Measurements from ENCODE around the gene YBX2. TPM values are rescaled to one million over a fixed set of nuclear protein-coding genes. Genes with fewer than 3 reads are reported as not detected.

YBX2 gene
- total and polyA plus RNA-seq, 2 donors (not counting 3 experiments of a cell fraction or from before 2014, with no cell fraction given): 0.15 to 0.31 TPM

- H3K27ac ChIP-seq (ENCODE audit: insufficient read depth, low read depth, low read length): peak overlapping the region; percentile 95
- CTCF ChIA-PET: no interaction called here
- no TSS peak for BruUV-seq (replicated peaks)
These were observed 41.4 kb downstream of the YBX2 start for GRCh38 chr17:7253082-7253481.

DNA sequence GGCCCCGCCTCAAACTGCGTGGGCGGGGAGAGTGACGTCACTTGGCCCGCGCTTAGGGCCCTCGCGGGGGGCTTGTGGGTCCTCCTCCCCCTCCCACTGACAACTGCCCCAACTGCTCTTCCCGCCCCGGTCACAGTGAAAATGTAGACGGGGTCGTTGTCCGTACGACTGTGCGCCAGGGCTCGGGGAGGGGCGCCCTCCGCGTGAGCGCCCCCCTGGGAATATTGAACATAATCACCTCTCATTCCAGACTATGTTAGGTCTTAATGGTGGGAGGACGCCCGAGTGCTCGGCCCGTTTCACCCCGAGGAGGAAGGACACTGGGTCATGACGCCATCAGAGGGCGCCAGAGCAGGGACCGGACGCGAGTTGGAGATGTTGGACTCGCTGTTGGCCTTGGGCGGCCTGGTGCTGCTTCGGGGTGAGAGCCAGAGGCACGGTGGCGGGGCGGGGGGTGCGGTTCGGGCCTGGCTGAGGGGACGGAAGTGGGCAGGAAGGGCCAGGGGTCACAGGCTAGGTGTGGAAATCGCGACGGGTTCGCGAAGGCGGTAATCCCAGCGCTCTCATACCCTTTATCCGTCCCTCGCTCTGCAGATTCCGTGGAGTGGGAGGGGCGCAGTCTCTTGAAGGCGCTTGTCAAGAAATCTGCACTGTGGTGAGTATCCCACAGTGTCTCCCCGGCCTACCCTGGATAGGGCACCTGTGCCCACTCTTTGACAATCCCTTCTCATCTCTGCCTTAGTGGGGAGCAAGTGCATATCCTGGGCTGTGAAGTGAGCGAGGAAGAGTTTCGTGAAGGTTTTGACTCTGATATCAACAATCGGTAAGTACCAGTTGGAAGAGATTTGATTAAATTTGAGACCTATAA lies 42.0 kb downstream of the YBX2 start, which contains the start of gene ELP5:
Gene ELP5 (plus strand): TSS at position 40 of the 868 bp plus-strand sequence. CDS start 336 bp downstream, at position 376.
- DNase-seq (ENCODE audit: low read depth, low spot score): peak; percentile 99
- CTCF ChIA-PET: interaction anchor here (1.1 to 1.2 kb wide), 2 partner anchors 9 to 44 kb away, joined by 3 to 5 read pairs; no protein-coding TSS in a partner anchor
- POLR2A ChIA-PET: no interaction called here
- H3K9me3 ChIP-seq (replicated peaks; ENCODE audit: control insufficient read depth, insufficient read depth, low read length): no peaks in the 10 kb centered on the region
- no peak for FAIRE-seq
- H3K36me3 ChIP-seq (ENCODE audit: control insufficient read depth in 2 of 2, extremely low read depth in 1 of 2, insufficient read depth in 2 of 2, low read length in 2 of 2): peaks cover 3 to 13% of the 10 kb centered on the region in 2 experiments
- H3K9me1 ChIP-seq (replicated peaks; ENCODE audit: control insufficient read depth, extremely low read depth, insufficient read depth, low read length): no peaks in the 10 kb centered on the region
- peak within 1 kb of the TSS; percentile 94 for H3K9ac ChIP-seq (replicated peaks; ENCODE audit: extremely low read depth, insufficient read depth, low read length)
- H3K27me3 ChIP-seq (ENCODE audit: control insufficient read depth in 2 of 2, insufficient read depth in 2 of 2, low read length in 2 of 2): no peaks in the 10 kb centered on the region
- peak within 1 kb of the TSS; percentile 82 for H2AFZ ChIP-seq (ENCODE audit: low read depth, low read length)
- peaks cover 55% of the 10 kb centered on the region for H3K79me2 ChIP-seq (ENCODE audit: control insufficient read depth, insufficient read depth, low read length)
- dilution Hi-C loops (cut with MboI; ENCODE audit: extremely low pct_ligation_motif_present, low sequenced_read_pairs): no loop called here
- peak within 1 kb of the TSS; percentile 57 to 87 (median 83) for H3K4me3 ChIP-seq (replicated peaks in 1 of 3; ENCODE audit: insufficient read depth in 1 of 3, low read depth in 1 of 3, low read length in 3 of 3)
- H4K20me1 ChIP-seq (replicated peaks; ENCODE audit: control insufficient read depth, extremely low read depth, insufficient read depth, low read length): no peaks in the 10 kb centered on the region
- TSS peak; percentile 49 for BruUV-seq (replicated peaks)
- H3K27ac ChIP-seq (ENCODE audit: insufficient read depth, low read depth, low read length): peak within 1 kb of the TSS; percentile 95
- TF ChIP-seq POLR2A (IDR thresholded peaks at IDR 0.05; ENCODE audit: low read depth, low read length) (peak; percentile 49), MYC (IDR thresholded peaks at IDR 0.05; ENCODE audit: low read depth, low read length) (no peak), FOS (IDR thresholded peaks at IDR 0.05; ENCODE audit: borderline replicate concordance, insufficient read depth, low read length) (no peak), GATA2 (IDR thresholded peaks at IDR 0.05; ENCODE audit: insufficient read depth, insufficient read length, low read depth, low read length) (no peak), CTCF (IDR thresholded peaks at IDR 0.05; ENCODE audit: extremely low read depth in 1 of 2, insufficient read depth in 1 of 2, low read depth in 1 of 2, low read length in 2 of 2) (peak in 1 of 2 donors; percentile 10), JUN (IDR thresholded peaks at IDR 0.05; ENCODE audit: borderline replicate concordance, insufficient read depth, insufficient read length, low read depth) (peak; percentile 60), POLR2AphosphoS5 (IDR thresholded peaks at IDR 0.05; ENCODE audit: insufficient read depth, low read depth, low read length) (peak; percentile 70), EZH2 (IDR thresholded peaks at IDR 0.05; ENCODE audit: borderline replicate concordance, low read depth, low read length, severe bottlenecking) (no peak)
- TF ChIP-seq, protein P1, sequence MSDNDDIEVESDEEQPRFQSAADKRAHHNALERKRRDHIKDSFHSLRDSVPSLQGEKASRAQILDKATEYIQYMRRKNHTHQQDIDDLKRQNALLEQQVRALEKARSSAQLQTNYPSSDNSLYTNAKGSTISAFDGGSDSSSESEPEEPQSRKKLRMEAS (IDR thresholded peaks at IDR 0.05; ENCODE audit: insufficient read depth, insufficient read length): peak; percentile 3
- H3K4me2 ChIP-seq (ENCODE audit: insufficient read depth, low read length): peak within 1 kb of the TSS; percentile 90
- peaks cover 23% of the 10 kb centered on the region for H3K4me1 ChIP-seq (ENCODE audit: control insufficient read depth, extremely low read depth, insufficient read depth, low read length)
- intact Hi-C loops (cut with micrococcal nuclease): loop anchor here (1.0 to 5.0 kb wide), 6 partner anchors 9 to 185 kb away; partner anchors contain the start of genes FGF11, PHF23, SLC2A4 and TMEM102

More at GRCh38 chr17:7253082-7253481, 41.4 kb downstream of the YBX2 start:
- Histone ChIP-seq H3K9me1 (replicated peaks; ENCODE audit: control insufficient read depth, extremely low read depth, insufficient read depth, low read length) (no peaks in the 10 kb centered on the region), H3K4me2 (ENCODE audit: insufficient read depth, low read length) (peak overlapping the region; percentile 90), H3K9ac (replicated peaks; ENCODE audit: extremely low read depth, insufficient read depth, low read length) (peak overlapping the region; percentile 94), H2AFZ (ENCODE audit: low read depth, low read length) (no peak overlapping the region), H3K4me3 (replicated peaks in 1 of 3; ENCODE audit: insufficient read depth in 1 of 3, low read depth in 1 of 3, low read length in 3 of 3) (peak overlapping the region; percentile 57 to 82 (median 65)), H3K4me1 (ENCODE audit: control insufficient read depth, extremely low read depth, insufficient read depth, low read length) (peaks cover 23% of the 10 kb centered on the region), H3K36me3 (ENCODE audit: control insufficient read depth in 2 of 2, extremely low read depth in 1 of 2, insufficient read depth in 2 of 2, low read length in 2 of 2) (peaks cover 3 to 16% of the 10 kb centered on the region in 2 experiments), H3K79me2 (ENCODE audit: control insufficient read depth, insufficient read depth, low read length) (peaks cover 48% of the 10 kb centered on the region), H3K9me3 (replicated peaks; ENCODE audit: control insufficient read depth, insufficient read depth, low read length) (no peaks in the 10 kb centered on the region), H4K20me1 (replicated peaks; ENCODE audit: control insufficient read depth, extremely low read depth, insufficient read depth, low read length) (no peaks in the 10 kb centered on the region), H3K27me3 (ENCODE audit: control insufficient read depth in 2 of 2, insufficient read depth in 2 of 2, low read length in 2 of 2) (no peaks in the 10 kb centered on the region)
- FAIRE-seq: no peak
- TF ChIP-seq MYC (IDR thresholded peaks at IDR 0.05; ENCODE audit: low read depth, low read length) (no peak), POLR2AphosphoS5 (IDR thresholded peaks at IDR 0.05; ENCODE audit: insufficient read depth, low read depth, low read length) (no peak)
- dilution Hi-C loops (cut with MboI; ENCODE audit: extremely low pct_ligation_motif_present, low sequenced_read_pairs): no loop called here
- no peak for DNase-seq (ENCODE audit: low read depth, low spot score)
- POLR2A ChIA-PET: no interaction called here
- intact Hi-C loops (cut with micrococcal nuclease): loop anchor here (5.0 kb wide), 1 partner anchor 184 kb away; the partner anchor contains the start of genes FGF11 and TMEM102

Measured in endothelial cell of umbilical vein (primary cell).